Measurements from ENCODE around the gene TESK1. TPM values are rescaled to one million over a fixed set of nuclear protein-coding genes. Genes with fewer than 3 reads are reported as not detected.

Gene TESK1
- total RNA-seq, 4 donors from 2014 or later: 21.5 to 85.1 (median 50.7) TPM

Small RNAs within 50 kb of the gene (small RNA-seq; reads per million reads assigned to genes)
- gene MIR4667: 0 to 0.19 reads per million in 2 donors
- 0 reads per million in 2 donors for gene RMRP
- gene RPS29P17: 0 reads per million in 2 donors

Other genes starting within 250 kb of the TESK1 start
- gene RUSC2, start 115.2 kb upstream of the TESK1 start, total RNA-seq: 10 to 100 TPM in 1 of 4 donors, 1 to 10 TPM in 3; 3.0 to 17.3 (median 5.5) TPM
- gene CD72, start 13.2 kb downstream of the TESK1 start, total RNA-seq: 10 to 100 TPM in 1 of 4 donors, 1 to 10 TPM in 3; 2.3 to 62.7 (median 4.4) TPM
- gene SIT1, start 45.7 kb downstream of the TESK1 start, total RNA-seq: 1 to 10 TPM in 1 of 4 donors, not detected in 3; 2.4 TPM
- 1,000 to 10,000 TPM in 3 of 4 donors, not detected in 1; 1,673 to 3,824 (median 2,659) TPM for gene RMRP, start 52.8 kb downstream of the TESK1 start, total RNA-seq
- gene CCDC107, start 53.0 kb downstream of the TESK1 start, total RNA-seq: 10 to 100 TPM; 14.0 to 21.9 (median 20.2) TPM
- gene ARHGEF39, start 59.9 kb downstream of the TESK1 start, total RNA-seq: 10 to 100 TPM in 1 of 4 donors, 1 to 10 TPM in 3; 1.9 to 19.8 (median 4.8) TPM
- 1 to 10 TPM; 1.6 to 6.3 (median 5.2) TPM for gene CA9, start 68.7 kb downstream of the TESK1 start, total RNA-seq
- gene TPM2, start 84.7 kb downstream of the TESK1 start, total RNA-seq: 100 to 1,000 TPM in 2 of 4 donors, 10 to 100 TPM in 2; 41.2 to 436 (median 122) TPM
- gene TLN1, start 126.9 kb downstream of the TESK1 start, total RNA-seq: 100 to 1,000 TPM; 129 to 262 (median 188) TPM
- 10 to 100 TPM; 19.8 to 34.3 (median 28.5) TPM for gene CREB3, start 127.4 kb downstream of the TESK1 start, total RNA-seq
- gene GBA2, start 144.0 kb downstream of the TESK1 start, total RNA-seq: 100 to 1,000 TPM; 263 to 474 (median 436) TPM
- gene RGP1, start 144.0 kb downstream of the TESK1 start, total RNA-seq: 10 to 100 TPM; 16.5 to 44.4 (median 38.3) TPM
- gene MSMP, start 149.0 kb downstream of the TESK1 start, total RNA-seq: not detected
- gene NPR2, start 186.3 kb downstream of the TESK1 start, total RNA-seq: 10 to 100 TPM in 3 of 4 donors, 1 to 10 TPM in 1; 6.7 to 29.5 (median 21.6) TPM
- under 1 TPM in 1 of 4 donors, not detected in 3; 0.94 TPM for gene SPAG8, start 207.0 kb downstream of the TESK1 start, total RNA-seq
- gene HINT2, start 209.8 kb downstream of the TESK1 start, total RNA-seq: 10 to 100 TPM; 19.8 to 40.3 (median 28.7) TPM
- not detected for gene FAM221B, start 223.5 kb downstream of the TESK1 start, total RNA-seq
- 10 to 100 TPM in 1 of 4 donors, 1 to 10 TPM in 3; 6.0 to 11.6 (median 8.1) TPM for gene TMEM8B, start 224.0 kb downstream of the TESK1 start, total RNA-seq

Measured in Peyer's patch (tissue), 4 donors.